ENCODE results near the gene LMX1A.

Gene LMX1A

DNA sequence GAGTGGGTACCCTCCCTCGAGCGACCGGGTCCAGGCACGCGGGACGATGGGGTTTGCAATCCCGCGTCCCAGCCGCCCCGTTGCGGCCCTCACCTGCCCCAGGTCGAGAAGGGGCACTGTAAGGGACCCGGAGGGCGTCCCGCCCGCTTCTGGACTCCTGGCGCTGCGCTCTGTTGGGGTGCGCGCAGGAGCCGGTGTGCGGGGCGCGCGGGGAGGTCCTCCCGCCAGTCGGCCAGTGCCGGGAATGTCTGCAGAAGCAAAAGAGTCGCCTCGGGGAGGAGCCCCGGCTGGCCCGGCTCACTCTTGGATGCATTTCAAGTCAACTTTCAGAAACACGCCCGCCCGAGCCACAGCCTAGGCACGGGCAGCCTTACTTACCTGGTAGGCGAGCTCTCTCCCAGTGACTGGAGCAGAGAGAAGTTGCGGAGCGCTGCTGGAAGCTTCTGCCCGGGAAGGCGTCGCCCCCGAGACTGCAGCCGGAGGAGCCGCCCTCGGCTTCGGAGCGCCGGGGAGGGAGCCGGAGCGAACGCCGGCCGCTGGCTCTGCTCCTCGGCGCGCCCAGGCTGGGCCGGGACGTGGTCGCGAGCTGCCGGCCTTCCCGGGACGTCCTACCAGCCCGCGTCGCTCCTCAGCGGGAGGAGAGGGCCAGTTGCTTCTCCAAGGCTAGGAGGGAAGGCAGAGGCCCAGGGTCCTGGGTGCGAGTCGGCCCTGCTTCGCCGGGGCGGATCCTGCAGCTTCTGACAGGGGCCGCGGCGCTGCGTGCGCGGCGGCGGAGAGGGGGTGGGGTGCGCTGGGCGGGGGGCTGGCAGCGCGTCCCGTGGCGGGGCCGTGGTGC is at the start of gene LMX1A:
Gene LMX1A (minus strand): TSS at position 739 of the 835 bp plus-strand sequence. CDS start 1,156 bp downstream, outside the sequence.
- DNase-seq, result no peak

DNA sequence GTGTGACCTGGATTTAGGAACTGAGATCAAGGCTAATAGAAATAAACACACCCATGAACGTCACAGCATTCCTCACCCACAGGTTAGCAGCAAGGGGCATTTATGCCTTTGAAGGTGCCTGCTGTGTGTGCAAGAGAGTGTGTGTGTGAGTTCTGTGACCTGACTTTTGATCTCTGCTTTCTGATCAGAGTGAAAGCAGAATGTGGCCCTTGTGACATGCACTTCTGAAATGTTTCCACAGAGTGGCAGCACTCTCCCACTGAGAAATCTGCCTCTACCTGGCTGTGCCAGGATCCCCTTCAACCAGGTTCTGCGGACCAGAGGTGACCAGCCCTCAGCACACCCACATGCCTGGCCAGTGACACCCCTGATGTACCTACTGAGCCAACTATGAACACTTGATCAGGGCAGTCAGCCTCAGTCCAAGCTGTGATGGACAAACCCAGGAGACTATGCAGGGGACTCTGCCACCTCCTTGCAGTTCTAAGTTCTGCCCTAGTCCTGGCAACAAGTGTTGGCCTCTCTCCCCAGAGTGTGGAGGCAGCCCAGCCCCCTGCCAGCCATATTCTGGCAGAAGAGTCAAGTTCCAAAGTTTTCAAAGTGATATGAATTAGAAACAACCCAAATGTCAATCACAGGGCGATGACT is 47.4 kb upstream of the LMX1A start:
- DNase-seq, result no peak

DNA sequence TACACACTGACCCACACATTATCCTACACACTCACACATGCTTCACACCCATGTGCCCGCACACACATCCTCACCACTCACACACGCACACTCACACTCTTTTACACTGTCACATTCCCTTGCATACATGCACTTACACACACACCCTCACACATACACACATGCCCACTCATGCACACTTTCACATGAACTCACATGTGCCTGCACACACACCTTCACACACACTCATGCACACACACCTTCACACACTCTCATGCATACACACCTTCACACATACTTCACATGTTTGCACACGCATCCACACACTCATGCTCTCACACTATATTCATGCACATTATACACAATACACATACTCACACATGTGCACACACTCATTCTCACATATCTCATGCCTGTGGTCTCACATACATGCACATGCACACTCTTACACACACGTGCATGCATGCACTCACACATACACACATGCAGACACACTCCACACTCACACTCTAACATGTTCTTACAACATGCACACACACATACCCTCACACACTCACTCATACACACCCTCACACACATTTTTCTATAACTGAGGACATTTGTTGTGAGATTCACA is 46.1 kb upstream of the LMX1A start:
- no peak for DNase-seq

DNA sequence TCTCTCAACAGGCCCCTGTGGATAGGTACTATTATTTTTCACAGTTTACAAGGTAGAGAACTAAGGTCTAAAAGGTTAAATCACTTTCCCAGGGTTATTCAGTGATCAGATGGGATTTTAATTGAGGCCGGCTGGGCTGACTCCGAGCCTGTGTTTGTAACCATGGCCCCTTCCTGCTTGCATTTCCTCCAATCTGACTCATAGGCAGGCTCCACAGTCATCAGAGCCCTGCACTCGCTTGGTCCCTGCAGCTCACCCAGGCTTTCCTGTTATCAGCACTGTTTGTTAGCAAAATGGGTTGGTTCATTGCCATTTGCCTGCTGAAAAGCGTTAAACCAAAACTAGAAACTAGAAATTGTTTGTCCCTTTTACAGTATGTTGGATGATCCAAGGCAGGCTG is 41.4 kb upstream of the LMX1A start:
- no peak for DNase-seq

DNA sequence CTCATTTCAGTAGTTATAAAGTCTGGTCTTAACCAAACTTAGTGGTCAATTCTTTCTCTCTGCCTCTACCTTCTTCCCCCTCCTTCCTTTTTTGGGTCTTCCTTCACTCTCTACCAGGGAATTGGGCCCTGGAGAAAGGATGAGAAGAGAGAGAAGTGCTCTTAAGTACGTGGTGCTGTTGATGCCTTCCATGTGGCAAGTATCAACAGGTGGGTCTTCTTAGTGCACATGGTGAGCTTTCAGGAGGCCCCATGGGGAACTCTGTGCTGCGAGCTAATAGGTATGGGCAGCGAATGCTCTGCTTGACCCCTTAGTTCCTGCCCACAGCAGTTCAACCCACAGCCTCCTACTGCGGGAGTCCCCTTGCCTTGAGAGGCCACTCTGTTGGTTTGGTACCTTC is 39.4 kb upstream of the LMX1A start:
- DNase-seq, result no peak

DNA sequence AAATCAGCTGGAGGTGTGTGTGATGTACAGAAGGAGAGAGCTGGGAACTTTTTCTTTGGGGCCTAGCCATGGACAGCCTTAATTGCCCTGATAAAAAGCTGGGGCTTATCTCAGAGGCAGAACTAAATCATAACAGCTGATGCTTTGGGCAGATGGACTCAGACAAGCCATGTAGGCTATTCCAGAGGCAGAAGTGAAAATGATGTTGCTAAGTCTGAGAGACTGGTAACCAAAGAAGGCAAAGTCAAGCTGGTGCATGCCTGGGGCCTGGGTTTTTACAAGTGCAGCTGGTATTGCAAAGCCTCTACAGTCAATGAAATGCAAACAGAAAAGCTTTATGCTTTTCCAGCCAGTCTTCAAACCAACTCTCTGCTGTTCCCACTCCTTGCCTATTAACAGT is 39.0 kb upstream of the LMX1A start:
- DNase-seq, result no peak

DNA sequence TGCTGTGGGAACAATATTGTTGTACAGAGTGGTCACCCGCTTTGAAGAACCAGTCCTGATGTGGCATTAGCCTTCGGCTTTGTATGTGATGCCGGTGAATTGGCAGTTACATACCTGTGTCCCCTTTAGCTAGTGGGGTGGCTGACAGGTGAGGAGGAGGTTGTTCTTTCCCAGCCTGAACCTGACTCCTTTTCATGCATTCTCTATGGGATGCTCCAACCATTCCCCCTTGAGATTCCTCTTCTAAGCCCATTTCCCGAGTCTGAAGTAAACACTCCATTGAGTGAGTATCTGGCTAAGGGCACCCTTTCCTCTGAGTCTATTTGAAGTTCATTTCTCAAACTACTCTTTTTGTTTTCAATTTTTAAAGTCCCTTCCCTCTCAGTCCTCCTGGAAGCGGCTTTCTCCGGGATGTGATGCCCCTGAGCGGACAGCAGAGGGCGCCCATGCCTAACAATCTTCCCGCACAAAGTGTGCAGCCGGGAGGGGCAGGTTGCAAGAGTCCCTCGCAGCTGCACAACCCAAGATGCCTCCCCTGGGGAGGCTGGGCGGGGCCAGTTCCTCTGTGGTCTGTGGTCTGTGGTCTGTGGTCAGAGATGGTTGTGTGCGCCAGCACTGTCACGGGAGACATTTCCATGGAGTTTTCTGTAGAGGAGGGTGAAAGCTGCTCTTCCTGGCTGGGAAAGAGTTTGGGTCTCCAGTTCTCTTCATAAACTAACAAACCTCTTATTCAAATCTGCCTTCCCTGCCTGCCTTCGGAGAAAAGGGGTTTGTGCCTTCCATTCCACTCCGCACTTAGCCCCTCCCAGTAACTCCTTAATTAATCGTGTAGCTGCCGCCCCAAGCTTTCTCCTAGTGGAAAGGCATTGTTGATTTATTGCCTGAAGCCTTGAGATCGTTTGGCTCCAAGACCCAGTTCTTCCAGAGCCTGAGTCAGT is 36.4 kb upstream of the LMX1A start:
- DNase-seq, result no peak

DNA sequence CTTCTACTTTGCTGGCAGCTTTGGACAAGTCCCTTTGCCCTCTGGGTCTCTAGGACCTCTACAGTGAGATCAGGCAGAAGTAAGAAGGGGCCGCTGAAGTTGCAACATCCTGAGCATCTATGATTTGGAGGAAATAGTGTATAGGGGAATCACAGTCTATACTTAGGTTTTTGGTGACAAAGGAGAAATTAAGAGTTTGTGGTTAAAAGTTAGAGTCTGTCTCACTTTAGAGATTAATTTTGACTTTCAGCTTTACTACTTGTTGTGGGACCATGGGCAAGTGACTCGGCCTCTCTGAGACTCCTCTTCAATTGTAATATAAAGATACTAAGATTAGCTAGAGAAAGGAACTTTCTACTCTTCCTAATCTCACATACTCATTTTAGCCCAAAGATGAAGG is 33.1 kb upstream of the LMX1A start:
- DNase-seq, result no peak

DNA sequence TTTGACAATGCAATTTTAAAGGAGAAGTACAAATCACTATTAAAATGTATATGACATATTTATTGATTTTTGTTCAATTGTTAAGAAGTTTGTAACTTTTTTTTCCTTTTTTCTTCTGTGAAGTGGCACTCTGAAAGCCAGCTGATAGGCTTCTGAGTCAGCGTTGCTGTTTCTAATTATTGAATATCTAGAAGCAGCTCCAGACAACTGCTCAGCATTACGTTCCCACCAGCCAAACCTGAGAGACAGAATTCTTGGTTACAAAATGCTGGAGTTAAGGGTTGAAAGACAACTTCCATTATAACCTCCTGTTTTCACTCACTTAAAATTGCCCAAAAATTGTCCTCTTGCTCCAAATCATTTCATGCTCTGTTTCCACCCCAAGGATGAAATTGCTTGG is 31.4 kb upstream of the LMX1A start:
- no peak for DNase-seq

DNA sequence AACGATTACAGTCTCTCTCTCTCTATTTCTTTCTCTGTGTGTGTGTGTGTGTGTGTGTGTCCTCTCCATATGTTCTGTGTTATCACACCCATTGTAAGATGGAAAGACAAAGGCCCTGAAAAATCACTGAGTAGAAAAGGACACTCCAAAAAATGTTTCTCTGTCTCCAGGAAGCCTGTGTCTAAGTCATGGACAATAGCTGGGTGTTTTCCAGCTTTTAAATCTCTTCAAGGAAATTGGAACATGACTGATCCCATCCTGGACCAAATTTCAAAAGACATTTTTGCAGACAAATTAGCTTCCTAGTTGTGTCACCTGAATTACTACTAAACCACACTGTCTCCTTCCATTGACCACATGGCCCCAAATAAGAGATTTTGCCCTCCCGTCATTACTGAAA is 31.0 kb upstream of the LMX1A start:
- DNase-seq, result no peak

DNA sequence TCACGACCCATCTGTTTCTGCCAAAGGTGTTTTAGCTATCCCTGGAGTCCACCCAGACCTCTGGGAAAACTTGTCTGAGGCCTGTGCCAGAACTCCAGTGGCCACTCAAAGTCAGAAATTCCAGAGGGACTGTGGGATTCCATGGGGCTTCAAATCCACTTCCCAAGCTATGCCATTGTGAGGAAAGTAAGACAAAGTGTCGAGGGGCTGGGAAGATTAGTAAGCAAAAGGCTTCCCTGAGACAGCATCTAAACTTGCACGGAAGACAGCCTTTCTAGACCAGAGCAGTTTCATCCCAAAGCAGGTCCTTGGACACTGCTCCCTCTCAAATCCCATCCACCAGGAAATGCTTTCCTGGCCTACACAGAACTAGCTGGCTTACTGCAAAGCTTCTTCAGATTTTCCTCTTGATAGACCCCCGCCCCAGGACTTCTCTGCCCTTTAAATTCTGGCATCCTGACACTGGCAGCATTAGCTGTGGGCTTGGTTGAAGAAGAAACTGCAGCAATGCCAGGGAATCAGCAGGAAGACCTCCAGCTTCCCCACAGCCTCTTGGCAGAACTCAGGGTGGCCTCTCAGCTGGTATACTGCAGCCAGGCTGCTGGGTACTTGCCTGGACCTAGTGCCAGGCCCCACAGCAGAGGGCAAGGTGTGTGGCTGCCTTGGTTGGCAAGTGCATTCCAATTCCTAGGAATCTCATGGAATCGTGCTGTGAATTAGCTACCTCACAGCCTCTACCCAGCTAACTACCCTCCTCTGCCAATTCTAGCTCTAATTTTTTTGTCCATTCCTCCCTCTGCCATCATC is 27.3 kb upstream of the LMX1A start:
- DNase-seq, result no peak

DNA sequence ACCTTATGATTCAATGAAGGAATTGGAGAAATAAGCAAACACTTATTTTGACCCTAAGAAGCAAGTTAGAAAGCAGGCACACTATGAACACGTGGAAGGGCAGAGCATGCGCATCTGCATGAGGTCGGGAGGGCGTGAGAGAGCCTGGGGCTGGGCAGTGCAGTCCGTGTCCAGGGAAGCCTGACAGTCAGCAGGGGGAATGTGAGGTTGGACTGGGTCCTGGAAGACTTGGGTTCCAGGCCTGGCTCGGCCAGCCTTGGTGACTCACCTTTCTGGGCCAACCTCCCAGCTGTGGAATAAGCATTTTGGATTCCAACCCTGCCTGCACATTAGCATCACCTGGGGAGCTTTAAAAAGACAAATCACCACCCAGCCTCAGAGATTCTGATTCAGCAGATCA is 26.6 kb upstream of the LMX1A start:
- DNase-seq, result no peak

DNA sequence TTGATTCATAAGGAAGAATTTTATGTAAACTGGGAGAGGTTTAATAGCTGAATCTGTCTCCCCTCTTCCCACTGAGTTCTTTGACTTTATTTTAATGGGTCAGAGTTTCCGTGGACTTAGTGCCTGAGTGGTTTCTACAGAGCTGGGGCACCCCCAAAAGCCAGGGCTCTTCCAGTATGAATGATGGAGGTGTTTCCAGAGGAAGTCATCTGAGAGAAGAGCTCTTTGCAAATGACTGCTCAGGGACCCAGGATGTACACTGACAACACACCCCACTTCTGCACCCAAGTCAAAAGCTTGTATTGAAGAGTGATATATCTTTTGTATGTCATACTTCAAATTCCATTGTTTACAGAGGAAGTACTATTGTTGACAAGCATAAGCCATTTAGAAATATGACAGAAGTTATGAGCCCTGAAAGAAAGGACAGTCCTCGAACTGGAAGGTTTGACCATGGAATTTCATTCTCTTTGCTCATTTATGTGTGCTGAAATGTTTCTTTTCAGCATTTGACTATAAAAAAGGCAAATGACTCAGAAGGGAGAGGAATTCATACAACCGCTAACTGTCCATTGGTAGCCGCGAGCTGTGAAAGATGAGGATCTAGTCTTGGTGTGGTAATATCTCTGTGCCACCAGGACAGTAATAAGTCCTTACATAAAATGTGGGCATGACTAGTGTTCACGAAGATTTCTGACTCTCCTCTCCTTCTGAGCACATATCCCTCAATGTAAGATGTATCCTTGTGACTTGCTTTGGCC is 25.4 kb upstream of the LMX1A start:
- no peak for DNase-seq

DNA sequence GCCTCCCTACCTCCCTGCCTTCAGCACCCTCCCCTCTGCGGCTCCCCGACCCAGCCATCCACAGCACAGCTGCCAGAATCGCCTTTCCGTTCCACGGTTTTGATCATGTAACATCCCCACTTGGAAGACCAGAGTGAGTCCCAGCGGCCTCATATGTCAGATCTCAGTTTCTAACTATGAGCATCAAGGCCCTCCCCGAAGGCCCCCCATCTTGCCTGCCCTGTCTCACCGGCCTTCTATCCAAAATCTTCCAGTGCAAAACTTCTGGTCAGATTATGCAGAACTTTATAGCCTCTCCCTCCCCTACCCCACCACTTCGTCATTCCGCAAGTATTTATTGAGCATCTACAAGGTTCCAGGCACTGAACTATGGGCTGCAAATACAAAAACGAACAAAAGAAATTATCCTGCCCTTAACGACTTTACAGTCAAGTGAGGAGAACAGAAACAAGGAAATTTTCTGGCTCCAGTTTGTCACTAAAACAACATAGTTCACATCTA is 20.3 kb upstream of the LMX1A start:
- DNase-seq, result no peak

DNA sequence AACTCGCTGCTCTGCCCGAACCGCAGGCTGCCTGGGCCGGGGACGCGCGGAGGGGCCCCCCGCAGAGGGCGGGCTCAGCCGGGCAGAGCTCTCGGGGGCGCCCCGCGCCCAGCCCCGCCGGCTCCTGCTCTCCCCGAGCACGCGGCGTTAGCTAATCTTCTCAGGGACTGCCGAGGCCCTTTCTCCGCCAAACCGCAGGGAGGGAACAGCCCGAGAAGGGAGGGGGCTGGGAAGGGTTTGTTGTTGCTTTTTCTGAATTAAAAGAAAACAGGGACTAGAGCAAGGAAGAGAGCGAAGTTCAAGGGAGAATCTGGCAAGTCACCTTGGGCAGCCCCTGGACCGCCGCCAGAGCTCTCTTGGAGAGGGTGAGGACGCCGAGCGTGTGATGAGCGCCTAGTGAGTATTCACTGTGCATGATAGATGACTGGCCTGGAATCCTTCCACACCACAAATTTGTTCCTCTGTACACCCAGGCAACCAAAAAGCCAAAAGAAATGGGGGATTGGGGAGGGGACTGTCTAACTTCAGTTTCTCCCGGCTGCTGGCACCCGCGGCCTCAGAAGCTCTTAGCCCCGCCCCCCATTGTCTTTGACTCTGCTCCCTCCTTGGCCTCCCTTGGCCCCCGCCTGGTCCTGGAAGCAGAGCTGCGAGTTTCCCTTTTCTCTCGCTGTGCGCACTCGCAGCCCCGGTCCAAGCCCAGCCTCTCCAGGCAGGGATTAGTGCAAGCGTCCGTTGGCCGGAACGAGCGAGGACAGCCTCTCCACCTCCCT is 19.7 kb upstream of the LMX1A start:
- DNase-seq, result no peak

DNA sequence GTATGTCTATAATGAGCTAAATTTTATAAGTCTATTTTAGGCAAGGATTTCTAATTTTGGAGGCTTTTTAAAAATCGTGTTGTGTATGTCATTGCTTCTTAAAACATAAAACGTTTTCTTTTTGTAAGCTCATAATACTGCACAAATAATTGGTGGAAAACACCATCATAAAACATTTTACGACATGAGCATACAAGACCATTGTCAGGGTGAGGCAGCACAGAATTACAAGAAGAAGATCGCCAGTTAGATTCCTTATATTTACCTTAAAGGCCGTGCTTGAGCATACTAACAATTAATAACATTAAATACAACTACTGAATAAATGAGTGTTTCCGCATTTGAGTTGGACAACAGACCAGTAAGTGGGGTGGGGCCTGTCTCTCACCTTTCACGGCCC is 19.1 kb upstream of the LMX1A start:
- DNase-seq, result no peak

DNA sequence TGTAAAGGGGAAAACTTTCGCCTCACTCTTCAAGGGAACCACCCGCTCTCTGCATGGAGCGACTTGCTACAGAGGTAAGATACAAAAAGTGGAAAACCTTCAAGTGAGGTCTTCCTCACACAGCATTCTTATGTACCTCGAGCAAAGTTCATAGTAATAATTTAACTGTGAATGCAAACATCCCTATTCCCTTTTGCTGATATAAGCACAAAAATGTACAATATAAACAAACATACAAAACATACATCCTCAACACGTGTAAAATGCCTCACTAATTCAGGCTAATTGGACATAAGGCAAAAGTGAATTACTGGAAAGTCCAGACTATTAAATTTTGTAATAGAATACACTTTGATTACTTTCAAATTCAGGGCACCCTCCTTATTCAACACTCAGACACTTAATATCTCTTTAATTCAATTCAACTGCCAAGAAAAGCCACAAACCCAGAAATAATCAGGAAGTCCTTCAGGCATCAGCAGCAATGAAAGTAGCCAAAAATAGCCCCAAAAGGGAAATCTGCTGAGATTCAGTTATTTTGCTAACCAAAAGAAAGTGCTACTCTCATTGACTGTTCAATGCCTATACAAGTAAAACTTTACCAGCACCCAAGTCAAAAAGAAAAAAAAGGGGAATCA is 15.2 kb upstream of the LMX1A start:
- DNase-seq, result no peak

DNA sequence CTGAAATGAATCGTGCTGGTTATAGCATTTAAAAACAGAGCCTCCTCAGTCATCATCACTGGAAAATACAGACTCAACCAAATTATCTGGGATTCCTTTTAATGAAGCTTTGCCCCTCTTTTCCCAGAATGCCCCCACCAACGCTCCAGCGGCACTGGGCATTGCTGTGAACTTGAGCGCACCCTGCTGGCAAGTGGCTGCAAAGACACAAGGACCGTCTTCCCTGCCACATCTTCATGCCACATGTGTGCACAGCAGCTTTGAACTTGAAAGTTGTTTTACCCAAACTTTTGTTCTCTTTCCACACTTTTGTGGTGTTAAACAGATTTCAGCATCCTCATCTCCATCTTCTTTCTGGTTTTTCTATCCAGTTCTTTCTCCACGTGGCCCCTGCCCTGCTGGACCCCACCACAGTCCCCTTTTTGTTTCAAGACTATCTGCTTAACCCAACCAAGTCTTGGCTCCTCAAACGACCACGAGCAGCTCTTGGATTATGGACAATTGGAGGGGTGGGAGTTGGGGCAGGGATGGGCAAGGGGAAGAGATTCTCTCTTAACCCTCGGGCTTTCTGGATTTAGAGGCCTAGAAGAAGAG is 12.8 kb upstream of the LMX1A start:
- DNase-seq, result no peak

DNA sequence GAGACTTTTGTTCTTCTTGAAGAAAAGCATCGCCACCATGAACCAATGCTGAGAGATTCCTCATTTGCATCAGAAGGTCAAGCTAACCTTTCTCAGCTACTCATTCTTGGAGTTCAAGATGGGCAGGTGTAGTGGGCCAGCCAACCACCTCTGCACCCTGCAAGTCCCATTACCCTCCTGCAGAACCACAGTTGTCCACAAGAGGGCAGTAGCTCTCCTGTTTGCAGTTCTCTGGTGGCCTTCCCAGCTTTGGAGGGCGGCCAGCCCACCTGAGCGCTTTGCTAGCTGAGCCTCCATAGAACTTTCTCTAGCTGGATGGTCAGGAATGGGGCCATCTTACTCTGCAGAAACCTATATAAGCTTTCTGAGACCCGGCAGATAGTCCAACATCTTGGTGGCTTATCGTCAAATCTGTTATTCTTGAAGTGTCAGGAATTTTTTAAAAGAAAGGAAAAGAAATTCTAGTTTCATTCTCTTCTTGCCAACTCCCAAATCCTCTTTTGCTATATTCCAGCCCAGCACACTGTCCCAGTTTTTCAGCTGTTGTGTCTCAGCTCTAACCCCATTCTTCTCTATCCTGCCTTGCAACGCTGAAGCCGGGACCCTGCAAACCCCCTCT is 11.0 kb upstream of the LMX1A start:
- no peak for DNase-seq
